K562 (cell line): ENCODE results near the gene TMEM132C.

Experiments used
- HDAC6 ChIP-seq: IDR thresholded peaks from 2 replicates; pipeline ENCODE4 v1.6.1; 2012; ENCODE audit warnings: low read depth, mild to moderate bottlenecking, control low read depth, inconsistent platforms, low read length, moderate library complexity
- KLF16 ChIP-seq: IDR thresholded peaks from 2 replicates; pipeline ENCODE4 v1.6.1; 2016; ENCODE audit warnings: antibody characterized with exemption
- STAG1 ChIP-seq: sonication (generic); formaldehyde crosslinking; IDR thresholded peaks from 2 replicates; pipeline ENCODE4 v1.5.0; 2020; ENCODE audit warnings: missing genetic modification reagents, borderline replicate concordance
- ZNF239 ChIP-seq: fragments of 250-450 bp; sonication (Bioruptor Pico); IDR thresholded peaks from 2 replicates; pipeline ENCODE4 v1.4.0; 2020; ENCODE audit warnings: mild to moderate bottlenecking
- TF ChIP-seq, protein P1 (sequence below): fragments of 450-650 bp; formaldehyde crosslinking; IDR thresholded peaks from 2 replicates; pipeline ENCODE4 v1.4.0; 2020; ENCODE audit warnings: mild to moderate bottlenecking, moderate library complexity
- TF ChIP-seq, protein P2 (sequence below), 3 experiments: IDR thresholded peaks in 2 of 3; conservative IDR thresholded peaks in 1 of 3; 2 replicates each; pipeline ENCODE4 v1.5.1; 2011 to 2012; ENCODE audit warnings: low read length in 3 of 3, mild to moderate bottlenecking in 3 of 3, control low read depth in 2 of 3, improper control_type of control experiment in 1 of 3, inconsistent platforms in 1 of 3, low read depth in 1 of 3, mixed read lengths in 1 of 3, moderate library complexity in 1 of 3; ENCODE audit not compliant: insufficient read depth in 2 of 3

DNA sequence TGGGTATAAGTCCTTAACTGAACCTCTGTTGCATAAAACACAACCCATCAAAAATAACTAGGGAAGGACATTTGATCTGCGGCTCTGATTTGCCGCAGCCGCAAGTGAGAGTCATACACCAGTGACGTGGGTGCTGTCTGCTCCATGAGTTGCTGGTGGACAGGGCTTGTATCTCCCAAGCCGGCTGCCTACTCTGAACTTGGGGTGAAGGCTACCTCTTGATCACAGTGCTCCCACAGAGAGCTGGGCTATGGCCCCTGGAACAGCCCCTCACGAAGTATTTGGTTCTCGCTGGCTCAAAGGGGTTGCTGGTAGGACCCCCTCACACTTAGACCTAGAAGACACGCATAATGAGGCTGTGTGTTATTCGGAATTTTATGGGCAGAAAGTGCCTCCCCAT, 118.8 kb downstream of the TMEM132C start:
- TF ChIP-seq STAG1 (CRISPR knock-in tag), result no peak
- TF ChIP-seq, protein P1, sequence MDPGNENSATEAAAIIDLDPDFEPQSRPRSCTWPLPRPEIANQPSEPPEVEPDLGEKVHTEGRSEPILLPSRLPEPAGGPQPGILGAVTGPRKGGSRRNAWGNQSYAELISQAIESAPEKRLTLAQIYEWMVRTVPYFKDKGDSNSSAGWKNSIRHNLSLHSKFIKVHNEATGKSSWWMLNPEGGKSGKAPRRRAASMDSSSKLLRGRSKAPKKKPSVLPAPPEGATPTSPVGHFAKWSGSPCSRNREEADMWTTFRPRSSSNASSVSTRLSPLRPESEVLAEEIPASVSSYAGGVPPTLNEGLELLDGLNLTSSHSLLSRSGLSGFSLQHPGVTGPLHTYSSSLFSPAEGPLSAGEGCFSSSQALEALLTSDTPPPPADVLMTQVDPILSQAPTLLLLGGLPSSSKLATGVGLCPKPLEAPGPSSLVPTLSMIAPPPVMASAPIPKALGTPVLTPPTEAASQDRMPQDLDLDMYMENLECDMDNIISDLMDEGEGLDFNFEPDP (CRISPR knock-in tag), result no peak
- TF ChIP-seq, protein P2, sequence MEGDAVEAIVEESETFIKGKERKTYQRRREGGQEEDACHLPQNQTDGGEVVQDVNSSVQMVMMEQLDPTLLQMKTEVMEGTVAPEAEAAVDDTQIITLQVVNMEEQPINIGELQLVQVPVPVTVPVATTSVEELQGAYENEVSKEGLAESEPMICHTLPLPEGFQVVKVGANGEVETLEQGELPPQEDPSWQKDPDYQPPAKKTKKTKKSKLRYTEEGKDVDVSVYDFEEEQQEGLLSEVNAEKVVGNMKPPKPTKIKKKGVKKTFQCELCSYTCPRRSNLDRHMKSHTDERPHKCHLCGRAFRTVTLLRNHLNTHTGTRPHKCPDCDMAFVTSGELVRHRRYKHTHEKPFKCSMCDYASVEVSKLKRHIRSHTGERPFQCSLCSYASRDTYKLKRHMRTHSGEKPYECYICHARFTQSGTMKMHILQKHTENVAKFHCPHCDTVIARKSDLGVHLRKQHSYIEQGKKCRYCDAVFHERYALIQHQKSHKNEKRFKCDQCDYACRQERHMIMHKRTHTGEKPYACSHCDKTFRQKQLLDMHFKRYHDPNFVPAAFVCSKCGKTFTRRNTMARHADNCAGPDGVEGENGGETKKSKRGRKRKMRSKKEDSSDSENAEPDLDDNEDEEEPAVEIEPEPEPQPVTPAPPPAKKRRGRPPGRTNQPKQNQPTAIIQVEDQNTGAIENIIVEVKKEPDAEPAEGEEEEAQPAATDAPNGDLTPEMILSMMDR (IDR thresholded peaks at IDR 0.05 in 2 of 3, conservative IDR thresholded peaks at IDR 0.05 in 1 of 3; ENCODE audit: insufficient read depth in 2 of 3, low read depth in 1 of 3, low read length in 3 of 3), result no peak
- TF ChIP-seq ZNF239 (CRISPR knock-in tag), result no peak
- TF ChIP-seq KLF16, result no peak
- TF ChIP-seq HDAC6, result no peak
